ENCODE data around the gene NUDT9. TPM values are rescaled to one million over a fixed set of nuclear protein-coding genes. Genes with fewer than 3 reads are reported as not detected.

The NUDT9 gene
- total RNA-seq, 1 experiment from 2014 or later = 28.7 TPM

DNA sequence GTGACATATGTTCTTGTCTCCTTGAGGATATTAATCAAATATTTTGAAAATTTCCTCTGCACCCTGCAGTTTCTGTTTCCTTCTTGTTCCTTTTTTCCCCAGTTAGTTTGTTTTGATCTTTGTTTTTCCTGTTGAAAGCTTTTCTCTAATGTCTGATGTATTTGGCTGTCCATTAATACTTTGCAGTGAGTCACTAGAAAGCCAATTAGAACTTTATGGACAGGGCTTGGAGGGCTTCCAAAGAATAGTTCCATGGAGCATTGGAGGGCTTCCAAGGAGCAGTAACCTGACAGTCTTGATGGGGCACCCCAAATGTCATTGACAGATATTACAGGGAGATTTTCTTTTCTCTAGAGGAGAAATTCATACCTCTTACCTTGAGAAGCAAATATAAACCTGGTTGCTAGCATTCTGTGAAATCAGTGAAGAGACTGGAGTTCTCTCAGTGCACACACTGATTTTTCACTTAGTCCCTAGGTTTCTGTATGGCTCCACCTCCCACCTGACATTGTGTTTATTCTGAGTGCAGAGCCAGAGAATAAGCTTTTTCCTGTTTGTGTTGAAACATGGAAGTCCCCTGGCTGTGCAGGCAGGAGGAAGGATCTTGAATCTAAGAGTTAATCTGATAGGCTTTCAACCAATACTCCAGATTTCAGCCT, 80.3 kb downstream of the NUDT9 start:
- BruUV-seq (replicated peaks) = no TSS peak
- intact Hi-C loops (cut with micrococcal nuclease; ENCODE audit: unreplicated experiment) = no loop called here
- Histone ChIP-seq H3K9me3 (no peaks in the 10 kb centered on the region), H3K4me1 (no peaks in the 10 kb centered on the region), H3K27me3 (replicated peaks; ENCODE audit: control insufficient read depth, insufficient read depth, low read length) (no peaks in the 10 kb centered on the region), H3K36me3 (ENCODE audit: control insufficient read depth, insufficient read depth, low read length) (no peaks in the 10 kb centered on the region), H3K4me3 (ENCODE audit: low read depth, low read length) (no peak overlapping the region)
- DNase-seq = no peak
- TF ChIP-seq, protein P1, sequence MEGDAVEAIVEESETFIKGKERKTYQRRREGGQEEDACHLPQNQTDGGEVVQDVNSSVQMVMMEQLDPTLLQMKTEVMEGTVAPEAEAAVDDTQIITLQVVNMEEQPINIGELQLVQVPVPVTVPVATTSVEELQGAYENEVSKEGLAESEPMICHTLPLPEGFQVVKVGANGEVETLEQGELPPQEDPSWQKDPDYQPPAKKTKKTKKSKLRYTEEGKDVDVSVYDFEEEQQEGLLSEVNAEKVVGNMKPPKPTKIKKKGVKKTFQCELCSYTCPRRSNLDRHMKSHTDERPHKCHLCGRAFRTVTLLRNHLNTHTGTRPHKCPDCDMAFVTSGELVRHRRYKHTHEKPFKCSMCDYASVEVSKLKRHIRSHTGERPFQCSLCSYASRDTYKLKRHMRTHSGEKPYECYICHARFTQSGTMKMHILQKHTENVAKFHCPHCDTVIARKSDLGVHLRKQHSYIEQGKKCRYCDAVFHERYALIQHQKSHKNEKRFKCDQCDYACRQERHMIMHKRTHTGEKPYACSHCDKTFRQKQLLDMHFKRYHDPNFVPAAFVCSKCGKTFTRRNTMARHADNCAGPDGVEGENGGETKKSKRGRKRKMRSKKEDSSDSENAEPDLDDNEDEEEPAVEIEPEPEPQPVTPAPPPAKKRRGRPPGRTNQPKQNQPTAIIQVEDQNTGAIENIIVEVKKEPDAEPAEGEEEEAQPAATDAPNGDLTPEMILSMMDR (IDR thresholded peaks at IDR 0.05; ENCODE audit: insufficient read depth in 1 of 2, low read depth in 1 of 2, low read length in 1 of 2, severe bottlenecking in 1 of 2, unreplicated experiment in 1 of 2) = no peak
- ChIA-PET CTCF (no interaction called here), POLR2A (no interaction called here)
- Mint-ChIP-seq H3K27ac (ENCODE audit: unreplicated experiment) (no peak overlapping the region), H3K27me3 (ENCODE audit: insufficient read depth, unreplicated experiment) (peaks cover 6% of the 10 kb centered on the region), H3K36me3 (ENCODE audit: insufficient read depth, unreplicated experiment) (no peaks in the 10 kb centered on the region), H3K4me1 (ENCODE audit: low read depth, unreplicated experiment) (no peaks in the 10 kb centered on the region), H3K9me3 (ENCODE audit: unreplicated experiment) (no peaks in the 10 kb centered on the region), H3K4me3 (ENCODE audit: unreplicated experiment) (no peak overlapping the region)

DNA sequence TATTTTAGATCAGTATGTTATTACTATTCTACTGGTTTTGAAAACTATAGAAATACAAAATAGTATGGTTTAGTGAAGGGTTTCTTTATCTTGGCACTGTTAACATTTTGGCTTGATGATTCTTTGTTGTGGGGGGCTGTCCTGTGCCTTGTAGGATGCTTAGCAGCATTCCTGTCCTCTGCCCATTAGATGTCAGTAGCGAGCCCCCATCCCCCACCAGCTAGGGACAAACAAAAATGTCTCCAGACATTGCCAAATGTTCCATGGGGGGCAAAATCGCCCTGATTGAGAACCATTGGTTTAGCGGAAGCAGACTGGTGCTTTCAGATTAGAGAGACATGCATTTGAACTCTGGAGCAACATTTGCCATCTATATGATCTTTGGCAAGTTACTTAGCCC, 83.5 kb downstream of the NUDT9 start:
- Histone ChIP-seq H3K4me1 (no peaks in the 10 kb centered on the region), H3K36me3 (ENCODE audit: control insufficient read depth, insufficient read depth, low read length) (no peaks in the 10 kb centered on the region), H3K4me3 (ENCODE audit: low read depth, low read length) (no peak overlapping the region), H3K27me3 (replicated peaks; ENCODE audit: control insufficient read depth, insufficient read depth, low read length) (no peaks in the 10 kb centered on the region), H3K9me3 (no peaks in the 10 kb centered on the region)
- TF ChIP-seq, protein P1 (IDR thresholded peaks at IDR 0.05; ENCODE audit: insufficient read depth in 1 of 2, low read depth in 1 of 2, low read length in 1 of 2, severe bottlenecking in 1 of 2, unreplicated experiment in 1 of 2) = peak in 1 of 2 experiments; percentile 6
- H3K27me3 Mint-ChIP-seq (ENCODE audit: insufficient read depth, unreplicated experiment) = peaks cover 6% of the 10 kb centered on the region
- H3K9me3 Mint-ChIP-seq (ENCODE audit: unreplicated experiment) = no peaks in the 10 kb centered on the region
- DNase-seq = no peak
- ChIA-PET CTCF (no interaction called here), POLR2A (no interaction called here)
- no peaks in the 10 kb centered on the region for H3K36me3 Mint-ChIP-seq (ENCODE audit: insufficient read depth, unreplicated experiment)
- no peaks in the 10 kb centered on the region for H3K4me1 Mint-ChIP-seq (ENCODE audit: low read depth, unreplicated experiment)
- intact Hi-C loops (cut with micrococcal nuclease; ENCODE audit: unreplicated experiment) = no loop called here
- H3K4me3 Mint-ChIP-seq (ENCODE audit: unreplicated experiment) = no peak overlapping the region
- H3K27ac Mint-ChIP-seq (ENCODE audit: unreplicated experiment) = no peak overlapping the region
- BruUV-seq (replicated peaks) = no TSS peak

DNA sequence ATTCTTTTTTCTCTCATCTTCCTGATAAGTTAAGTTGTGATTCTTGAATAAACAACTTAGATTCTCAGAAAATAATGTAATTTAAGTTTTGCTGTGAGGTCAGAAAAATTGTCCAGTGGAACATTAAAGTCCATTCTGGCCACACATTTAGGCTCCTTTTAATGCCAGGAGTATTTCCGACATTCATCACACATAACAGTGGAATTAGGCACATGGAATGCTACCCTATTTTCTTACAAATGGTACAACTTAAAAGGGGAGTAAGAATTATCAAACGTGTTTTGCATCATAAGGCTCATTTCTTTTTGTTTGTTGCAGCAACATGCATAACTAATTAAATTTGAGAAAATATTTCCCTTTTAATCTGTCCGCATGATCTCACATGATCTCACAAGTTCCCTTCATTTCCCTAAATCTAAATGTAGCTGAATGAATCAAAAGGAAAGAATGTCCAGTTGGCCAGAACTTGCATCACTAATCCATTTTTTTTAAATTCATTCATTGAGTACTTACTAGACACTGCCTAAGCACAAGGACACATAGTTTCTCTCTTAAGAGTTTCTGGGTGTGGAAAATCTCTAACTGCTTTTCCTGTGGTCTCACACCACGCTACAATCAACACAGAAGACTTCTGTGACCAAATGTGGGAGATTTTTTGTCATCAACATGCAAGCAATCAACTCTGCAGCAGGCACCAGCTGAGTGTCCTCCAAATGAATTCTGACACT, 84.8 kb downstream of the NUDT9 start:
- POLR2A ChIA-PET = no interaction called here
- no peaks in the 10 kb centered on the region for H3K36me3 ChIP-seq (ENCODE audit: control insufficient read depth, insufficient read depth, low read length)
- TF ChIP-seq, protein P1 (IDR thresholded peaks at IDR 0.05; ENCODE audit: insufficient read depth in 1 of 2, low read depth in 1 of 2, low read length in 1 of 2, severe bottlenecking in 1 of 2, unreplicated experiment in 1 of 2) = no peak
- BruUV-seq (replicated peaks) = no TSS peak
- no peaks in the 10 kb centered on the region for H3K4me1 ChIP-seq
- H3K27me3 ChIP-seq (replicated peaks; ENCODE audit: control insufficient read depth, insufficient read depth, low read length) = no peaks in the 10 kb centered on the region
- CTCF ChIA-PET = no interaction called here
- intact Hi-C loops (cut with micrococcal nuclease; ENCODE audit: unreplicated experiment) = no loop called here
- Mint-ChIP-seq H3K27me3 (ENCODE audit: insufficient read depth, unreplicated experiment) (peaks cover 6% of the 10 kb centered on the region), H3K36me3 (ENCODE audit: insufficient read depth, unreplicated experiment) (no peaks in the 10 kb centered on the region), H3K4me3 (ENCODE audit: unreplicated experiment) (no peak overlapping the region), H3K27ac (ENCODE audit: unreplicated experiment) (no peak overlapping the region), H3K9me3 (ENCODE audit: unreplicated experiment) (no peaks in the 10 kb centered on the region), H3K4me1 (ENCODE audit: low read depth, unreplicated experiment) (no peaks in the 10 kb centered on the region)
- DNase-seq = no peak
- no peak overlapping the region for H3K4me3 ChIP-seq (ENCODE audit: low read depth, low read length)
- no peaks in the 10 kb centered on the region for H3K9me3 ChIP-seq

Other genes starting within 250 kb of the NUDT9 start
- 23.4 and 27.7 TPM in 2 replicates for gene KLHL8, start 202.0 kb upstream of the NUDT9 start, total RNA-seq (2022)
- gene HSD17B13, start 99.7 kb upstream of the NUDT9 start, total RNA-seq (2022) = 0.14 TPM in 2 replicates
- gene HSD17B11, start 31.4 kb upstream of the NUDT9 start, total RNA-seq (2022) = 39.3 and 42.8 TPM in 2 replicates
- gene SPARCL1, start 106.8 kb downstream of the NUDT9 start, total RNA-seq (2022) = 0.18 TPM in 1 of 2 replicates, not detected in the other
- not detected in 2 replicates for gene DSPP, start 186.0 kb downstream of the NUDT9 start, total RNA-seq (2022)
- not detected in 2 replicates for gene DMP1, start 227.7 kb downstream of the NUDT9 start, total RNA-seq (2022)